HepG2 (cell line): ENCODE data around the gene ALG11. TPM values are rescaled to one million over a fixed set of nuclear protein-coding genes. Genes with fewer than 3 reads are reported as not detected.

ENCODE experiments used
- BORCS8-MEF2B ChIP-seq: sonication (generic); formaldehyde crosslinking; IDR thresholded peaks from 2 replicates; pipeline ENCODE4 v1.8.0; 2022; ENCODE audit warnings: mild to moderate bottlenecking, missing genetic modification reagents
- EP300 ChIP-seq, 3 experiments: sonication (generic) in 1 of 3; formaldehyde crosslinking in 1 of 3; IDR thresholded peaks; 2 replicates each; pipeline versions ENCODE4 v1.5.1 to v1.6.1; 2011 to 2020; ENCODE audit warnings: low read depth in 2 of 3, low read length in 2 of 3, borderline replicate concordance in 1 of 3, improper control_type of control experiment in 1 of 3, mild to moderate bottlenecking in 1 of 3, missing genetic modification reagents in 1 of 3, moderate library complexity in 1 of 3
- FUBP1 ChIP-seq: sonication (generic); formaldehyde crosslinking; IDR thresholded peaks from 2 replicates; pipeline ENCODE4 v1.5.1; 2020; ENCODE audit warnings: missing genetic modification reagents, mild to moderate bottlenecking, borderline replicate concordance
- GABPB1 ChIP-seq: IDR thresholded peaks from 2 replicates; pipeline ENCODE4 v1.6.1; 2016; ENCODE audit warnings: mild to moderate bottlenecking, missing genetic modification reagents, moderate library complexity, missing compliant biosample characterization
- GATAD2A ChIP-seq: IDR thresholded peaks from 2 replicates; pipeline ENCODE4 v1.6.1; 2016
- HES4 ChIP-seq: sonication (generic); formaldehyde crosslinking; IDR thresholded peaks from 2 replicates; pipeline ENCODE4 v1.9.0; 2021; ENCODE audit warnings: mild to moderate bottlenecking, missing genetic modification reagents, borderline replicate concordance
- HIVEP1 ChIP-seq: sonication (generic); formaldehyde crosslinking; IDR thresholded peaks from 2 replicates; pipeline ENCODE4 v1.4.0; 2020; ENCODE audit warnings: mild to moderate bottlenecking, missing genetic modification reagents
- KDM4B ChIP-seq: sonication (generic); formaldehyde crosslinking; IDR thresholded peaks from 2 replicates; pipeline ENCODE4 v1.4.0; 2020; ENCODE audit warnings: missing genetic modification reagents
- MAZ ChIP-seq, 2 experiments: sonication (generic) in 1 of 2; formaldehyde crosslinking in 1 of 2; IDR thresholded peaks; 2 replicates each; pipeline versions ENCODE4 v1.5.0 to v1.6.1; 2012 to 2020; ENCODE audit warnings: low read depth in 2 of 2, mild to moderate bottlenecking in 2 of 2, borderline replicate concordance in 1 of 2, improper control_type of control experiment in 1 of 2, low read length in 1 of 2, missing genetic modification reagents in 1 of 2, moderate library complexity in 1 of 2
- MED8 ChIP-seq: sonication (generic); formaldehyde crosslinking; IDR thresholded peaks from 2 replicates; pipeline ENCODE4 v1.8.1; 2023; ENCODE audit warnings: mild to moderate bottlenecking, missing genetic modification reagents; ENCODE audit not compliant: insufficient replicate concordance
- MYC ChIP-seq: sonication (generic); formaldehyde crosslinking; IDR thresholded peaks from 2 replicates; pipeline ENCODE4 v1.9.0; 2021; ENCODE audit warnings: missing genetic modification reagents, borderline replicate concordance
- RBFOX2 ChIP-seq: fragments of 200-400 bp; formaldehyde crosslinking; IDR thresholded peaks from 2 replicates; pipeline ENCODE4 v1.6.1; 2017; ENCODE audit warnings: low read depth, mild to moderate bottlenecking, low read length
- RORA ChIP-seq: sonication (generic); formaldehyde crosslinking; IDR thresholded peaks from 2 replicates; pipeline ENCODE4 v1.5.0; 2020; ENCODE audit warnings: mild to moderate bottlenecking, missing genetic modification reagents, moderate library complexity
- SNAPC5 ChIP-seq: sonication (generic); formaldehyde crosslinking; IDR thresholded peaks from 2 replicates; pipeline ENCODE4 v1.8.1; 2023; ENCODE audit warnings: mild to moderate bottlenecking, missing genetic modification reagents, borderline replicate concordance
- SUZ12 ChIP-seq: fragments of 150-350 bp; IDR thresholded peaks from 2 replicates; pipeline ENCODE4 v1.6.1; 2014; ENCODE audit warnings: low read depth, low read length
- TARDBP ChIP-seq: sonication (generic); formaldehyde crosslinking; IDR thresholded peaks from 2 replicates; pipeline ENCODE4 v1.8.0; 2022; ENCODE audit warnings: mild to moderate bottlenecking, missing genetic modification reagents
- TFAP4 ChIP-seq: sonication (generic); IDR thresholded peaks from 2 replicates; pipeline ENCODE4 v1.6.1; 2016; ENCODE audit warnings: low read depth, borderline replicate concordance
- ZBTB1 ChIP-seq: sonication (generic); formaldehyde crosslinking; IDR thresholded peaks from 2 replicates; pipeline ENCODE4 v1.4.0; 2020; ENCODE audit warnings: missing genetic modification reagents, borderline replicate concordance
- ZFP36L2 ChIP-seq: sonication (generic); formaldehyde crosslinking; IDR thresholded peaks from 2 replicates; pipeline ENCODE4 v1.4.0; 2020; ENCODE audit warnings: missing genetic modification reagents
- ZNF598 ChIP-seq: sonication (generic); formaldehyde crosslinking; IDR thresholded peaks from 2 replicates; pipeline ENCODE4 v1.5.1; 2020; ENCODE audit warnings: mild to moderate bottlenecking, missing genetic modification reagents, borderline replicate concordance
- ZNF720 ChIP-seq: sonication (generic); formaldehyde crosslinking; IDR thresholded peaks from 2 replicates; pipeline ENCODE4 v1.4.0; 2020; ENCODE audit warnings: missing genetic modification reagents
- polyA plus RNA-seq, 8 experiments: library from polyadenylated mRNA; depleted of rRNA in 3 of 8; stranded (reverse) in 7 of 8; unstranded in 1 of 8; fragments of >200 nt; fragmentation: Illumina TruSeq in 4 of 8; extraction: Trizol in 4 of 8; gene quantifications; 2 replicates each; pipeline versions ENCODE4 v1.2.1 to v1.2.3, GENCODE V29; 2011 to 2016; ENCODE audit warnings: low read depth in 4 of 8, missing spikeins in 1 of 8, mixed read lengths in 1 of 8; ENCODE audit not compliant: insufficient read depth in 1 of 8
- total RNA-seq, 5 experiments: library from RNA; depleted of rRNA; stranded (reverse); fragments of >200 nt; fragmentation: Illumina TruSeq; extraction: Trizol; gene quantifications; 2 replicates each; pipeline ENCODE4 v1.2.3, GENCODE V29; 2016; ENCODE audit warnings: low read depth in 1 of 5
- TF ChIP-seq, protein P1 (sequence below): sonication (generic); formaldehyde crosslinking; IDR thresholded peaks from 2 replicates; pipeline ENCODE4 v1.9.0; 2021; ENCODE audit warnings: missing genetic modification reagents, mild to moderate bottlenecking, borderline replicate concordance
- TF ChIP-seq, protein P2 (sequence below): sonication (generic); formaldehyde crosslinking; conservative IDR thresholded peaks from 2 replicates; pipeline ENCODE4 v1.4.0; 2020; ENCODE audit warnings: missing genetic modification reagents

The ALG11 gene
- total and polyA plus RNA-seq, 2 of the 13 experiments (the other 11 are each of a cell fraction or from before 2014, with no cell fraction given) = 14.7 to 27.9 TPM

GRCh38 chr13:51997641-51998330 is 14.4 kb upstream of the ALG11 start (continued):
- TF ChIP-seq RBFOX2 = no peak
- 0 out of 2 replicates have a peak, but pooled peaks have one; percentile 20 for TF ChIP-seq GABPB1
- peak; percentile 81; the same call in 1 of the 2 replicates for TF ChIP-seq KDM4B (CRISPR knock-in tag)
- TF ChIP-seq, protein P1, sequence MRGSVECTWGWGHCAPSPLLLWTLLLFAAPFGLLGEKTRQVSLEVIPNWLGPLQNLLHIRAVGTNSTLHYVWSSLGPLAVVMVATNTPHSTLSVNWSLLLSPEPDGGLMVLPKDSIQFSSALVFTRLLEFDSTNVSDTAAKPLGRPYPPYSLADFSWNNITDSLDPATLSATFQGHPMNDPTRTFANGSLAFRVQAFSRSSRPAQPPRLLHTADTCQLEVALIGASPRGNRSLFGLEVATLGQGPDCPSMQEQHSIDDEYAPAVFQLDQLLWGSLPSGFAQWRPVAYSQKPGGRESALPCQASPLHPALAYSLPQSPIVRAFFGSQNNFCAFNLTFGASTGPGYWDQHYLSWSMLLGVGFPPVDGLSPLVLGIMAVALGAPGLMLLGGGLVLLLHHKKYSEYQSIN (CRISPR knock-in tag) = no peak
- TF ChIP-seq TFAP4 = peak; percentile 79; the same call in 1 of the 2 replicates
- no peak for TF ChIP-seq MAZ (IDR thresholded peaks at IDR 0.05; ENCODE audit: borderline replicate concordance, low read depth, low read length)
- peak; percentile 61; the same call in 1 of the 2 replicates for TF ChIP-seq MAZ (CRISPR knock-in tag; IDR thresholded peaks at IDR 0.05; ENCODE audit: low read depth)
- peak; percentile 71; the same call in 1 of the 2 replicates for TF ChIP-seq FUBP1 (CRISPR knock-in tag)
- 0 out of 2 replicates have a peak, but pooled peaks have one; percentile 65 for TF ChIP-seq SNAPC5 (CRISPR knock-in tag)
- no peak for TF ChIP-seq HES4 (CRISPR knock-in tag)
- TF ChIP-seq, protein P2, sequence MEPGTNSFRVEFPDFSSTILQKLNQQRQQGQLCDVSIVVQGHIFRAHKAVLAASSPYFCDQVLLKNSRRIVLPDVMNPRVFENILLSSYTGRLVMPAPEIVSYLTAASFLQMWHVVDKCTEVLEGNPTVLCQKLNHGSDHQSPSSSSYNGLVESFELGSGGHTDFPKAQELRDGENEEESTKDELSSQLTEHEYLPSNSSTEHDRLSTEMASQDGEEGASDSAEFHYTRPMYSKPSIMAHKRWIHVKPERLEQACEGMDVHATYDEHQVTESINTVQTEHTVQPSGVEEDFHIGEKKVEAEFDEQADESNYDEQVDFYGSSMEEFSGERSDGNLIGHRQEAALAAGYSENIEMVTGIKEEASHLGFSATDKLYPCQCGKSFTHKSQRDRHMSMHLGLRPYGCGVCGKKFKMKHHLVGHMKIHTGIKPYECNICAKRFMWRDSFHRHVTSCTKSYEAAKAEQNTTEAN (CRISPR knock-in tag) = peak; percentile 65; the same call in 1 of the 2 replicates
- no peak for TF ChIP-seq ZBTB1 (CRISPR knock-in tag)
- no peak for TF ChIP-seq RORA (CRISPR knock-in tag)
- no peak for TF ChIP-seq MED8 (CRISPR knock-in tag)
- TF ChIP-seq ZFP36L2 (CRISPR knock-in tag) = no peak
- TF ChIP-seq ZNF598 = peak; percentile 32; the same call in 1 of the 2 replicates
- no peak for TF ChIP-seq SUZ12
- TF ChIP-seq GATAD2A (CRISPR knock-in tag) = peak; percentile 95
- no peak for TF ChIP-seq ZNF720 (CRISPR knock-in tag)
- TF ChIP-seq TARDBP (CRISPR knock-in tag) = peak; percentile 63; the same call in 1 of the 2 replicates
- peak; percentile 18 to 83; a peak in 2 of 4 replicates for TF ChIP-seq EP300 (IDR thresholded peaks at IDR 0.05; ENCODE audit: low read depth in 2 of 2, low read length in 2 of 2)
- peak; percentile 85 for TF ChIP-seq EP300 (CRISPR knock-in tag; IDR thresholded peaks at IDR 0.05; ENCODE audit: borderline replicate concordance)
- peak; percentile 25; the same call in 1 of the 2 replicates for TF ChIP-seq BORCS8-MEF2B
- TF ChIP-seq MYC (CRISPR knock-in tag) = peak; percentile 89
- 0 out of 2 replicates have a peak, but pooled peaks have one; percentile 19 for TF ChIP-seq HIVEP1 (CRISPR knock-in tag)
